NCI-H2171 treated with DMSO at 0.1 percent for 48 hours (cell line): ENCODE data around the gene ARHGAP12.
A peak's percentile ranks its signal among the peaks of the same experiment; 100 is the strongest.

Source experiments
- DNase-seq: peaks from one replicate; lab custom pipeline; 2025; lab: John Stamatoyannopoulos, UW

ARHGAP12 gene

GRCh38 chr10:31820778-31821369 is 107.8 kb downstream of the ARHGAP12 start:
- no peak for DNase-seq

GRCh38 chr10:31820096-31820495 is 108.5 kb downstream of the ARHGAP12 start:
- DNase-seq = no peak

- DNase-seq = no peak
Observed at GRCh38 chr10:31819391-31819820, 109.2 kb downstream of the ARHGAP12 start.

- no peak for DNase-seq
Observed at GRCh38 chr10:31816318-31816717, 112.3 kb downstream of the ARHGAP12 start.

GRCh38 chr10:31808258-31809218 is 120.1 kb downstream of the ARHGAP12 start:
- DNase-seq = peak; percentile 51

GRCh38 chr10:31804352-31804810 is 124.2 kb downstream of the ARHGAP12 start:
- DNase-seq = no peak

- DNase-seq = no peak
Observed at GRCh38 chr10:31803606-31804351, 124.9 kb downstream of the ARHGAP12 start.

GRCh38 chr10:31799181-31799580 is 129.4 kb downstream of the ARHGAP12 start:
- DNase-seq = no peak

- no peak for DNase-seq
Observed at GRCh38 chr10:31792745-31793144, 135.9 kb downstream of the ARHGAP12 start.

GRCh38 chr10:31789555-31789954 is 139.1 kb downstream of the ARHGAP12 start:
- DNase-seq = no peak

GRCh38 chr10:31782701-31783100 is 145.9 kb downstream of the ARHGAP12 start:
- no peak for DNase-seq

- DNase-seq = no peak
Observed at GRCh38 chr10:31780717-31781116, 147.9 kb downstream of the ARHGAP12 start.

GRCh38 chr10:31778627-31779026 is 150.0 kb downstream of the ARHGAP12 start:
- no peak for DNase-seq

- DNase-seq = no peak
Observed at GRCh38 chr10:31776159-31776558, 152.5 kb downstream of the ARHGAP12 start.

- DNase-seq = no peak
Observed at GRCh38 chr10:31774928-31775650, 153.5 kb downstream of the ARHGAP12 start.

GRCh38 chr10:31774299-31774900 is 154.2 kb downstream of the ARHGAP12 start:
- DNase-seq = no peak

GRCh38 chr10:31773749-31774298 is 154.8 kb downstream of the ARHGAP12 start:
- no peak for DNase-seq

GRCh38 chr10:31771331-31771831 is 157.2 kb downstream of the ARHGAP12 start:
- DNase-seq = no peak

- no peak for DNase-seq
Observed at GRCh38 chr10:31770307-31770902, 158.2 kb downstream of the ARHGAP12 start.

GRCh38 chr10:31769564-31769963 is 159.1 kb downstream of the ARHGAP12 start:
- DNase-seq = no peak
